Neural crest cell (in vitro differentiated cells): ENCODE measurements around the gene VAC14. TPM values are rescaled to one million over a fixed set of nuclear protein-coding genes. Genes with fewer than 3 reads are reported as not detected.
A peak's percentile ranks its signal among the peaks of the same experiment; 100 is the strongest.

Source experiments
- DNase-seq: peaks from one replicate; pipeline ENCODE4 v3.0.0; 2021; ENCODE audit warnings: low read depth, mixed read lengths, low spot score
- H3K27ac Mint-ChIP-seq: one replicate; pipeline ENCODE4 v1.8.0; 2021; ENCODE audit warnings: mild to moderate bottlenecking, mixed read lengths; ENCODE audit not compliant: unreplicated experiment
- H3K27me3 Mint-ChIP-seq: 2 replicates; pipeline ENCODE4 v1.8.0; 2021; ENCODE audit warnings: low read depth, mild to moderate bottlenecking, mixed read lengths
- H3K36me3 Mint-ChIP-seq: 2 replicates; pipeline ENCODE4 v1.8.0; 2021; ENCODE audit warnings: low read depth, mild to moderate bottlenecking, mixed read lengths
- H3K4me1 Mint-ChIP-seq: 2 replicates; pipeline ENCODE4 v1.8.0; 2021; ENCODE audit warnings: mixed read lengths
- H3K4me3 Mint-ChIP-seq: one replicate; pipeline ENCODE4 v1.8.0; 2021; ENCODE audit warnings: mild to moderate bottlenecking, mixed read lengths
- H3K9me3 Mint-ChIP-seq: 2 replicates; pipeline ENCODE4 v1.8.0; 2021; ENCODE audit warnings: mixed read lengths
- CTCF ChIP-seq: fragments of 200-600 bp; sonication (generic); conservative IDR thresholded peaks from 2 replicates; pipeline ENCODE4 v1.5.0; 2021; ENCODE audit warnings: antibody characterized with exemption, mild to moderate bottlenecking
- total RNA-seq: library from RNA; stranded (reverse); gene quantifications from 2 replicates; pipeline ENCODE4 v1.2.1, GENCODE V29; 2021

The VAC14 gene
- total RNA-seq, 1 donor from 2014 or later, result 46.7 TPM

DNA sequence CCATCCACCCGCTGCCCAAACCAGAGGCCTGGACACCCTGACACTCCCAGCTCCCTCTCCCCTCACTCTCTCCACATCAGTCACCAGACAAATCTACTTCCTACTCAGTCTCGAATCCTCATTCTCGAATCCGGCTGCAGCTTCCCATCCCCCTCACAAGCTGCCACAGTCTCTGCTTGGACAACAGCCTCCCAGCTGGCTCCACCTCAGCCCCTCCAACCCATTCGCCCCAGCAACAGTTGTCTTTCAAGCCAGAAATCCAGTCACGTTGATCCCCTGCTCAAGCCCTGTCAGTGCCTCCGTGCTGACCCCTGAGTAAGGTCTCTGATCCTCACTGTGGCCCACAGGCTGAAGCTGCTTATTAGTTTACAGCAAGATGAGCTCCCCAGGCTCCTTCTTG lies 70.9 kb downstream of the VAC14 start:
- H3K4me3 Mint-ChIP-seq, result no peak overlapping the region
- no peaks in the 10 kb centered on the region for H3K27me3 Mint-ChIP-seq
- DNase-seq, result no peak
- H3K36me3 Mint-ChIP-seq, result peaks cover 20% of the 10 kb centered on the region
- no peaks in the 10 kb centered on the region for H3K9me3 Mint-ChIP-seq
- H3K4me1 Mint-ChIP-seq, result peaks cover 46% of the 10 kb centered on the region
- peak overlapping the region; percentile 72 for H3K27ac Mint-ChIP-seq
- TF ChIP-seq CTCF, result no peak

DNA sequence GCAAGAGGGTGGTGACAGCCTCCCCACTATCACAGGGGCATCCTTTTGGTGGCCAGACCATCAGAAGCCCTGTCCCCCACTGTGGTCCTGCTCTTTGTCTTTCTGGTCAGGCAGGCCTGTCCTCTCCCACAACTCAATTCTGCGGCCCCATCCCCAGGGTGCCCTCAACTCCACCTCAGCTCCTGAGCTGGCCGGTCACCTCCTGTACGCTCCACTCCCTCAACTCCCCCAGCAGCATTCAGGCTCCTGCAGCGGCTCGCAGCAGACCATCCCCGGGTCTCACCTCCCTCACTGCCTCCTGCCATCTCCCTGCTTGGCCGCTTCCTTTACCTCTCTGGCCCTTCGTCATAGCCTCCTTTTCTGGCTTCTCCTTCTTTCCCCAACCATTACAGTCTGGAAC lies 71.7 kb downstream of the VAC14 start:
- Mint-ChIP-seq H3K27me3 (no peaks in the 10 kb centered on the region), H3K4me1 (peaks cover 51% of the 10 kb centered on the region), H3K9me3 (no peaks in the 10 kb centered on the region), H3K4me3 (no peak overlapping the region), H3K36me3 (peaks cover 16% of the 10 kb centered on the region), H3K27ac (no peak overlapping the region)
- TF ChIP-seq CTCF, result no peak
- DNase-seq, result no peak

DNA sequence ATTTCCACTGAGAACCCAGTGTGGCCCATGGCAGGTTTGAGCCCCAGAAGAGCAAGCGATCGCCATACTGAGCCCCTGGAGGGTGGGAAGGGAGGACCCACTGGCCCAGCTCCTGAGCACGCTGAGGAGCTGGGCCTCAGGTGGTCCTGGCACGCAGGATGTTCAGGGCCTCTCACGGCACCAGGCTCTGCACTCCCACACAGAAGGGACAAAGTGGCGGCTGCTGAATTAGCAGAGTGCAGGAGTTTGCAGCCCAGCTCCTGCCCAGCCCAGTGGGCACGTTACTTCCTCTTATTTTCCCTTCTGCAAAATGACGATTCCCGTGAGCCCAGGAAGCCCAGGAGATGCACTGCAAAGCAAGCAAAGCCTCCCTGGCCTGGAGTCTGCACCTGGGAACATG lies 72.8 kb downstream of the VAC14 start:
- H3K4me1 Mint-ChIP-seq, result peaks cover 50% of the 10 kb centered on the region

DNA sequence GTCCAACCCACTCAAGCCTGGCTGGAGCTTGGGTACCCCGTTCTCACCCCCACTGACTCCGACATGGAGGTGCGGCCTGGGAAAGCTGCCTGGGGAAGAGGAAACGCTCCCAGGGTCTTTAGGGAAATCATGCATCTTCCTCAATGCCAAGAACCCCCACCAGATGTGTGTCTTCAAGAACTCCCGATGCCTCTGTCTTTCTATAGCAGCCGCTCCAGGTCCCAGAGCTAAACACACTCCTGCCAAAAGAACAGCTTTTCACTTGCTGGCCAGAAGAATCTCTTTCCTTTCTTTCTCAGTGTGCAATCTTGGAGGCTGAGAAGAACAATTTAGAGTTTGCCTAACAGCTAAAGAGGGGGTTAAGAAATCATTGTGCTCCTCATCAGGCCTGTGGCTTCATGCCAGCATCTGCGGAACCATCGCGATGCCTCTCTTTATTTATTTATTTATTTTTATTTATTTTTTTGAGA lies 74.0 kb downstream of the VAC14 start:
- Mint-ChIP-seq H3K27ac (no peak overlapping the region), H3K36me3 (peaks cover 11% of the 10 kb centered on the region)
- no peak for DNase-seq

More for the DNA sequence above, 72.8 kb downstream of the VAC14 start:
- H3K27ac Mint-ChIP-seq, result no peak overlapping the region
- H3K4me3 Mint-ChIP-seq, result no peak overlapping the region
- H3K36me3 Mint-ChIP-seq, result peaks cover 15% of the 10 kb centered on the region
- H3K9me3 Mint-ChIP-seq, result no peaks in the 10 kb centered on the region
- H3K27me3 Mint-ChIP-seq, result no peaks in the 10 kb centered on the region
- no peak for TF ChIP-seq CTCF
- no peak for DNase-seq

GRCh38 chr16:70725912-70726828 lies 74.8 kb downstream of the VAC14 start:
- peak overlapping the region; percentile 94 for H3K27ac Mint-ChIP-seq
- DNase-seq, result peak; percentile 38
- no peaks in the 10 kb centered on the region for H3K27me3 Mint-ChIP-seq
- peaks cover 38% of the 10 kb centered on the region for H3K4me1 Mint-ChIP-seq
- no peak for TF ChIP-seq CTCF
- peak overlapping the region; percentile 62 for H3K4me3 Mint-ChIP-seq
- H3K9me3 Mint-ChIP-seq, result no peaks in the 10 kb centered on the region
- peaks cover 9% of the 10 kb centered on the region for H3K36me3 Mint-ChIP-seq

More for the DNA sequence above, 74.0 kb downstream of the VAC14 start:
- TF ChIP-seq CTCF, result no peak
- H3K9me3 Mint-ChIP-seq, result no peaks in the 10 kb centered on the region
- peaks cover 46% of the 10 kb centered on the region for H3K4me1 Mint-ChIP-seq
- no peak overlapping the region for H3K4me3 Mint-ChIP-seq
- no peaks in the 10 kb centered on the region for H3K27me3 Mint-ChIP-seq
